K562 (cell line): Measurements from ENCODE around the gene FOXN1. TPM values are rescaled to one million over a fixed set of nuclear protein-coding genes. Genes with fewer than 3 reads are reported as not detected.
A peak's percentile ranks its signal among the peaks of the same experiment; 100 is the strongest.

Experiments
- CBX1 ChIP-seq: sonication (generic); IDR thresholded peaks from 2 replicates; pipeline ENCODE4 v1.6.1; 2016; ENCODE audit warnings: antibody characterized with exemption, low read depth, mild to moderate bottlenecking
- CHCHD3 ChIP-seq: fragments of 250-450 bp; sonication (Bioruptor Pico); IDR thresholded peaks from 2 replicates; pipeline ENCODE4 v2.1.2; 2022; ENCODE audit warnings: mild to moderate bottlenecking
- CTCF ChIP-seq, 3 experiments: IDR thresholded peaks in 2 of 3; conservative IDR thresholded peaks in 1 of 3; 2 replicates each; pipeline ENCODE4 v1.5.1; 2011 to 2012; ENCODE audit warnings: low read length in 3 of 3, mild to moderate bottlenecking in 3 of 3, control low read depth in 2 of 3, improper control_type of control experiment in 1 of 3, inconsistent platforms in 1 of 3, low read depth in 1 of 3, mixed read lengths in 1 of 3, moderate library complexity in 1 of 3; ENCODE audit not compliant: insufficient read depth in 2 of 3
- FIP1L1 ChIP-seq: fragments of 200-400 bp; formaldehyde crosslinking; IDR thresholded peaks from 2 replicates; pipeline ENCODE4 v1.6.1; 2018; ENCODE audit warnings: mild to moderate bottlenecking, low read depth, low read length; ENCODE audit not compliant: poor library complexity, severe bottlenecking
- FOXJ2 ChIP-seq: fragments of 200-800 bp; sonication (Bioruptor generic); IDR thresholded peaks from 2 replicates; pipeline ENCODE4 v1.6.1; 2016; ENCODE audit warnings: missing genetic modification characterization, missing compliant biosample characterization
- HDGF ChIP-seq: fragments of 450-650 bp; IDR thresholded peaks from 2 replicates; pipeline ENCODE4 v1.6.1; 2016
- HSF4 ChIP-seq: fragments of 250-450 bp; sonication (Bioruptor Pico); IDR thresholded peaks from 2 replicates; pipeline ENCODE4 v2.1.2; 2022; ENCODE audit warnings: mild to moderate bottlenecking, moderate library complexity, borderline replicate concordance
- KLF16 ChIP-seq: IDR thresholded peaks from 2 replicates; pipeline ENCODE4 v1.6.1; 2016; ENCODE audit warnings: antibody characterized with exemption
- L3MBTL2 ChIP-seq: fragments of 450-650 bp; IDR thresholded peaks from 2 replicates; pipeline ENCODE4 v1.6.1; 2016; ENCODE audit warnings: mild to moderate bottlenecking, moderate library complexity
- MEF2D ChIP-seq: conservative IDR thresholded peaks from 2 replicates; pipeline ENCODE4 v1.6.1; 2016; ENCODE audit warnings: low read depth, missing genetic modification characterization, missing compliant biosample characterization
- MYC ChIP-seq, 2 experiments: fragments of 250-450 bp in 1 of 2; sonication (Bioruptor Pico) in 1 of 2; IDR thresholded peaks; 2 replicates each; pipeline versions ENCODE4 v1.5.1 to v1.6.1; 2012 to 2021; ENCODE audit warnings: low read depth in 2 of 2, borderline replicate concordance in 1 of 2, improper control_type of control experiment in 1 of 2, low read length in 1 of 2, mild to moderate bottlenecking in 1 of 2, moderate library complexity in 1 of 2
- RFX5 ChIP-seq: IDR thresholded peaks from 2 replicates; pipeline ENCODE4 v1.6.1; 2011; ENCODE audit warnings: low read depth, mild to moderate bottlenecking, improper control_type of control experiment, low read length
- RNF2 ChIP-seq: sonication (generic); IDR thresholded peaks from 2 replicates; pipeline ENCODE4 v1.6.1; 2016
- SAFB2 ChIP-seq: fragments of 200-400 bp; formaldehyde crosslinking; IDR thresholded peaks from 2 replicates; pipeline ENCODE4 v1.6.1; 2018; ENCODE audit warnings: borderline replicate concordance, low read length, low read depth, moderate library complexity; ENCODE audit not compliant: severe bottlenecking
- TAF1 ChIP-seq: IDR thresholded peaks from 2 replicates; pipeline ENCODE4 v1.6.1; 2011; ENCODE audit warnings: mild to moderate bottlenecking, low read length, moderate library complexity; ENCODE audit not compliant: insufficient read depth, control insufficient read depth, severe bottlenecking; ENCODE audit errors: extremely low read depth
- TAF9B ChIP-seq: fragments of 450-650 bp; IDR thresholded peaks from 2 replicates; pipeline ENCODE4 v1.6.1; 2018; ENCODE audit warnings: mild to moderate bottlenecking; ENCODE audit not compliant: partially characterized antibody
- TAL1 ChIP-seq: fragments of 450-650 bp; IDR thresholded peaks from 2 replicates; pipeline ENCODE4 v1.6.1; 2016; ENCODE audit warnings: mild to moderate bottlenecking
- TEAD1 ChIP-seq, 2 experiments: fragments of 450-650 bp in 1 of 2; sonication (generic) in 1 of 2; formaldehyde crosslinking; IDR thresholded peaks; 2 replicates each; pipeline versions ENCODE4 v1.4.0 to v1.8.0; 2020 to 2022; ENCODE audit warnings: mild to moderate bottlenecking in 2 of 2, missing genetic modification reagents in 1 of 2
- ZNF12 ChIP-seq: sonication (generic); formaldehyde crosslinking; IDR thresholded peaks from 2 replicates; pipeline ENCODE4 v1.4.0; 2020; ENCODE audit warnings: mild to moderate bottlenecking, missing genetic modification reagents
- polyA plus RNA-seq, 8 experiments: library from polyadenylated mRNA; depleted of rRNA in 4 of 8; stranded (reverse) in 5 of 8; unstranded in 3 of 8; fragments of >200 nt; fragmentation: Nextera tagmentation in 2 of 8; fragmentation: Illumina TruSeq in 1 of 8; extraction: Ambion mirVana in 2 of 8; extraction: Trizol in 1 of 8; gene quantifications; 2 replicates each; pipeline versions ENCODE4 v1.2.1 to v1.2.3, GENCODE V29; 2011 to 2014; ENCODE audit warnings: inconsistent platforms in 1 of 8, missing spikeins in 1 of 8
- total RNA-seq, 7 experiments: library from RNA; depleted of rRNA in 6 of 7; stranded (reverse); fragments of >200 nt in 6 of 7; fragmentation: Illumina TruSeq in 2 of 7; extraction: Trizol in 2 of 7; gene quantifications; 2 replicates each; pipeline versions ENCODE4 v1.2.1 to v1.2.3, GENCODE V29; 2011 to 2021; ENCODE audit warnings: low replicate concordance in 1 of 7
- TF ChIP-seq, protein P1 (sequence below): fragments of 250-450 bp; sonication (Bioruptor Pico); IDR thresholded peaks from 2 replicates; pipeline ENCODE4 v1.8.0; 2022; ENCODE audit warnings: inconsistent platforms
- TF ChIP-seq, protein P2 (sequence below): sonication (generic); formaldehyde crosslinking; IDR thresholded peaks from 2 replicates; pipeline ENCODE4 v1.8.1; 2023; ENCODE audit warnings: missing genetic modification reagents, mild to moderate bottlenecking, borderline replicate concordance

The FOXN1 gene
- total and polyA plus RNA-seq, 9 of the 15 experiments (the other 6 are each of a cell fraction or from before 2014, with no cell fraction given) = not detected

DNA sequence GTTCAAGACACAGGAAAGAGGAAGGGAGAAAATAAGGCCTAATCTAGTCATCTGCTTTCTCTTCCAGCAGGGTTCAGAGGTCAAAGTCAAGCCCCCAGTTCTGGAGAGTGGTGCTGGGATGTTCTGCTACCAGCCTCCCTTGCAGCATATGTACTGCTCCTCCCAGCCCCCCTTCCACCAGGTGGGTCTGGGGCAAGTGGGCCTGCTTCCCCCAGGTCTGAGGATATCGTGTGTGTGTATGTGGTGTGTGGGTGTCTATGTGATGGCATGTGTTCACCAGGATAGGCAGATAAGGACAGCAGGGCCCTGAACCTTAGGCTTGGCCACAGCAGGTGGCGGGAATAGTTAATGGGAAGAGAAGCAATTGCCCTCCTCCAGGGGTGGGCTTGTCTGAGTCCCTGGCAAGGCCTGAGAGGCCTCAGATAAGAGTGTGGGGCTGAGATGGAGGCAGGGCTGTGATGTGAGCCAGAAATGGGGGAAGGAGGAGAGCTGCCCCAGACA lies 21.1 kb downstream of the FOXN1 start (continued):
- TF ChIP-seq, protein P1, sequence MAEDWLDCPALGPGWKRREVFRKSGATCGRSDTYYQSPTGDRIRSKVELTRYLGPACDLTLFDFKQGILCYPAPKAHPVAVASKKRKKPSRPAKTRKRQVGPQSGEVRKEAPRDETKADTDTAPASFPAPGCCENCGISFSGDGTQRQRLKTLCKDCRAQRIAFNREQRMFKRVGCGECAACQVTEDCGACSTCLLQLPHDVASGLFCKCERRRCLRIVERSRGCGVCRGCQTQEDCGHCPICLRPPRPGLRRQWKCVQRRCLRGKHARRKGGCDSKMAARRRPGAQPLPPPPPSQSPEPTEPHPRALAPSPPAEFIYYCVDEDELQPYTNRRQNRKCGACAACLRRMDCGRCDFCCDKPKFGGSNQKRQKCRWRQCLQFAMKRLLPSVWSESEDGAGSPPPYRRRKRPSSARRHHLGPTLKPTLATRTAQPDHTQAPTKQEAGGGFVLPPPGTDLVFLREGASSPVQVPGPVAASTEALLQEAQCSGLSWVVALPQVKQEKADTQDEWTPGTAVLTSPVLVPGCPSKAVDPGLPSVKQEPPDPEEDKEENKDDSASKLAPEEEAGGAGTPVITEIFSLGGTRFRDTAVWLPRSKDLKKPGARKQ (CRISPR knock-in tag) = no peak
- TF ChIP-seq ZNF12 (CRISPR knock-in tag) (no peak), TAF1 (no peak), HSF4 (CRISPR knock-in tag) (no peak), CHCHD3 (CRISPR knock-in tag) (no peak), FOXJ2 (no peak), SAFB2 (no peak), FIP1L1 (no peak), CBX1 (peak; percentile 87), TEAD1 (CRISPR knock-in tag; IDR thresholded peaks at IDR 0.05) (peak in 1 of 2 experiments; percentile 76; a peak in 2 of 4 replicates), KLF16 (peak; percentile 98), MEF2D (0 out of 2 replicates have a peak, but pooled peaks have one; percentile 48), RFX5 (no peak), RNF2 (peak; percentile 60; the same call in 1 of the 2 replicates), MYC (IDR thresholded peaks at IDR 0.05; ENCODE audit: low read depth, low read length) (0 out of 2 replicates have a peak, but pooled peaks have one; percentile 37), MYC (CRISPR knock-in tag; IDR thresholded peaks at IDR 0.05; ENCODE audit: borderline replicate concordance, low read depth) (no peak), TAL1 (peak; percentile 99), CTCF (IDR thresholded peaks at IDR 0.05 in 2 of 3, conservative IDR thresholded peaks at IDR 0.05 in 1 of 3; ENCODE audit: insufficient read depth in 2 of 3, low read depth in 1 of 3, low read length in 3 of 3) (no peak), L3MBTL2 (peak; percentile 55), TAF9B (no peak), HDGF (no peak)
- TF ChIP-seq, protein P2, sequence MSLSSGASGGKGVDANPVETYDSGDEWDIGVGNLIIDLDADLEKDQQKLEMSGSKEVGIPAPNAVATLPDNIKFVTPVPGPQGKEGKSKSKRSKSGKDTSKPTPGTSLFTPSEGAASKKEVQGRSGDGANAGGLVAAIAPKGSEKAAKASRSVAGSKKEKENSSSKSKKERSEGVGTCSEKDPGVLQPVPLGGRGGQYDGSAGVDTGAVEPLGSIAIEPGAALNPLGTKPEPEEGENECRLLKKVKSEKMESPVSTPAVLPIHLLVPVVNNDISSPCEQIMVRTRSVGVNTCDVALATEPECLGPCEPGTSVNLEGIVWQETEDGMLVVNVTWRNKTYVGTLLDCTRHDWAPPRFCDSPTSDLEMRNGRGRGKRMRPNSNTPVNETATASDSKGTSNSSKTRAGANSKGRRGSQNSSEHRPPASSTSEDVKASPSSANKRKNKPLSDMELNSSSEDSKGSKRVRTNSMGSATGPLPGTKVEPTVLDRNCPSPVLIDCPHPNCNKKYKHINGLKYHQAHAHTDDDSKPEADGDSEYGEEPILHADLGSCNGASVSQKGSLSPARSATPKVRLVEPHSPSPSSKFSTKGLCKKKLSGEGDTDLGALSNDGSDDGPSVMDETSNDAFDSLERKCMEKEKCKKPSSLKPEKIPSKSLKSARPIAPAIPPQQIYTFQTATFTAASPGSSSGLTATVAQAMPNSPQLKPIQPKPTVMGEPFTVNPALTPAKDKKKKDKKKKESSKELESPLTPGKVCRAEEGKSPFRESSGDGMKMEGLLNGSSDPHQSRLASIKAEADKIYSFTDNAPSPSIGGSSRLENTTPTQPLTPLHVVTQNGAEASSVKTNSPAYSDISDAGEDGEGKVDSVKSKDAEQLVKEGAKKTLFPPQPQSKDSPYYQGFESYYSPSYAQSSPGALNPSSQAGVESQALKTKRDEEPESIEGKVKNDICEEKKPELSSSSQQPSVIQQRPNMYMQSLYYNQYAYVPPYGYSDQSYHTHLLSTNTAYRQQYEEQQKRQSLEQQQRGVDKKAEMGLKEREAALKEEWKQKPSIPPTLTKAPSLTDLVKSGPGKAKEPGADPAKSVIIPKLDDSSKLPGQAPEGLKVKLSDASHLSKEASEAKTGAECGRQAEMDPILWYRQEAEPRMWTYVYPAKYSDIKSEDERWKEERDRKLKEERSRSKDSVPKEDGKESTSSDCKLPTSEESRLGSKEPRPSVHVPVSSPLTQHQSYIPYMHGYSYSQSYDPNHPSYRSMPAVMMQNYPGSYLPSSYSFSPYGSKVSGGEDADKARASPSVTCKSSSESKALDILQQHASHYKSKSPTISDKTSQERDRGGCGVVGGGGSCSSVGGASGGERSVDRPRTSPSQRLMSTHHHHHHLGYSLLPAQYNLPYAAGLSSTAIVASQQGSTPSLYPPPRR (CRISPR knock-in tag) = peak; percentile 87; the same call in 1 of the 2 replicates
